ENCODE results near the gene KCNK6.
"Not testable (repeated sequence)": the region's sequence is repeated elsewhere in the genome, so short reads cannot be mapped to it uniquely, and the experiment has no call there.

Gene KCNK6

GRCh38 chr19:38321646-38322196 lies 2.1 kb downstream of the KCNK6 start:
- H3K27ac ChIP-seq: peak overlapping the region; percentile 78; the same call in 1 of the 2 replicates
- H3K4me3 ChIP-seq: peak overlapping the region; percentile 72; the same call in 1 of the 2 replicates
- peaks cover 39% of the 10 kb centered on the region for H3K36me3 ChIP-seq
- peak overlapping the region; percentile 93 for H3K4me2 ChIP-seq
- H4K20me1 ChIP-seq: no peaks in the 10 kb centered on the region
- H3K4me1 ChIP-seq: peaks cover 48% of the 10 kb centered on the region
- peak overlapping the region; percentile 76 for H3K9ac ChIP-seq
- TF ChIP-seq Cebpa-rat (IDR thresholded peaks at IDR 0.05): no peak
- H3K27me3 ChIP-seq: no peaks in the 10 kb centered on the region
- H3K9me3 ChIP-seq: no peaks in the 10 kb centered on the region

GRCh38 chr19:38323291-38323690 lies 3.6 kb downstream of the KCNK6 start:
- Histone ChIP-seq H4K20me1 (no peaks in the 10 kb centered on the region), H3K9ac (0 out of 2 replicates have a peak overlapping the region, but pooled peaks have one; percentile 29), H3K27me3 (no peaks in the 10 kb centered on the region), H3K4me2 (no peak overlapping the region), H3K36me3 (peaks cover 55% of the 10 kb centered on the region), H3K9me3 (no peaks in the 10 kb centered on the region), H3K4me1 (peaks cover 32% of the 10 kb centered on the region), H3K4me3 (no peak overlapping the region), H3K27ac (no peak overlapping the region)
- TF ChIP-seq Cebpa-rat (IDR thresholded peaks at IDR 0.05): no peak

GRCh38 chr19:38324431-38324830 lies 4.8 kb downstream of the KCNK6 start:
- Histone ChIP-seq H3K27ac (no peak overlapping the region), H3K4me3 (no peak overlapping the region), H3K9ac (no peak overlapping the region), H3K4me2 (no peak overlapping the region), H4K20me1 (no peaks in the 10 kb centered on the region), H3K36me3 (peaks cover 65% of the 10 kb centered on the region), H3K9me3 (no peaks in the 10 kb centered on the region), H3K27me3 (no peaks in the 10 kb centered on the region), H3K4me1 (peaks cover 21% of the 10 kb centered on the region)
- TF ChIP-seq Cebpa-rat (IDR thresholded peaks at IDR 0.05): no peak

- Histone ChIP-seq H3K4me1 (peaks cover 3% of the 10 kb centered on the region), H3K27me3 (no peaks in the 10 kb centered on the region), H3K4me3 (no peak overlapping the region), H3K9ac (no peak overlapping the region), H3K27ac (no peak overlapping the region), H3K36me3 (peaks cover 81% of the 10 kb centered on the region), H4K20me1 (no peaks in the 10 kb centered on the region), H3K4me2 (no peak overlapping the region), H3K9me3 (no peaks in the 10 kb centered on the region)
- TF ChIP-seq Cebpa-rat (IDR thresholded peaks at IDR 0.05): no peak
Measured at GRCh38 chr19:38326591-38326990, 6.9 kb downstream of the KCNK6 start.

- H4K20me1 ChIP-seq: no peaks in the 10 kb centered on the region
Measured at GRCh38 chr19:38329651-38330050, 10.0 kb downstream of the KCNK6 start.

GRCh38 chr19:38331728-38332127 lies 12.1 kb downstream of the KCNK6 start:
- no peak overlapping the region for H3K4me3 ChIP-seq
- H3K36me3 ChIP-seq: peaks cover 46% of the 10 kb centered on the region
- H3K9ac ChIP-seq: no peak overlapping the region
- no peak overlapping the region for H3K27ac ChIP-seq
- no peaks in the 10 kb centered on the region for H4K20me1 ChIP-seq
- no peak for TF ChIP-seq Cebpa-rat (IDR thresholded peaks at IDR 0.05)
- H3K4me2 ChIP-seq: no peak overlapping the region
- H3K27me3 ChIP-seq: no peaks in the 10 kb centered on the region
- peaks cover 6% of the 10 kb centered on the region; the same call in 1 of the 2 replicates for H3K4me1 ChIP-seq
- H3K9me3 ChIP-seq: no peaks in the 10 kb centered on the region

More at GRCh38 chr19:38329651-38330050, 10.0 kb downstream of the KCNK6 start:
- H3K27me3 ChIP-seq: no peaks in the 10 kb centered on the region
- no peak for TF ChIP-seq Cebpa-rat (IDR thresholded peaks at IDR 0.05)
- H3K4me2 ChIP-seq: no peak overlapping the region
- no peak overlapping the region for H3K9ac ChIP-seq
- peaks cover 67% of the 10 kb centered on the region for H3K36me3 ChIP-seq
- no peak overlapping the region for H3K4me3 ChIP-seq
- H3K9me3 ChIP-seq: no peaks in the 10 kb centered on the region
- no peak overlapping the region for H3K27ac ChIP-seq
- H3K4me1 ChIP-seq: no peaks in the 10 kb centered on the region

- H3K36me3 ChIP-seq: peaks cover 34% of the 10 kb centered on the region
- H3K9me3 ChIP-seq: no peaks in the 10 kb centered on the region
- H3K27ac ChIP-seq: no peak overlapping the region
- H4K20me1 ChIP-seq: no peaks in the 10 kb centered on the region
- no peak overlapping the region for H3K9ac ChIP-seq
- no peaks in the 10 kb centered on the region for H3K27me3 ChIP-seq
- no peak overlapping the region for H3K4me2 ChIP-seq
- H3K4me1 ChIP-seq: peaks cover 15% of the 10 kb centered on the region
- no peak for TF ChIP-seq Cebpa-rat (IDR thresholded peaks at IDR 0.05)
- H3K4me3 ChIP-seq: no peak overlapping the region
Measured at GRCh38 chr19:38333245-38333644, 13.6 kb downstream of the KCNK6 start.

GRCh38 chr19:38335949-38336637 lies 16.4 kb downstream of the KCNK6 start:
- Histone ChIP-seq H3K4me2 (peak overlapping the region; percentile 94), H3K36me3 (peaks cover 10% of the 10 kb centered on the region), H3K9me3 (no peaks in the 10 kb centered on the region), H3K4me3 (peak overlapping the region; percentile 77), H3K4me1 (peaks cover 15% of the 10 kb centered on the region), H4K20me1 (no peaks in the 10 kb centered on the region), H3K27ac (peak overlapping the region; percentile 72), H3K27me3 (no peaks in the 10 kb centered on the region), H3K9ac (peak overlapping the region; percentile 75)
- no peak for TF ChIP-seq Cebpa-rat (IDR thresholded peaks at IDR 0.05)

- H3K27me3 ChIP-seq: no peaks in the 10 kb centered on the region
- TF ChIP-seq Cebpa-rat (IDR thresholded peaks at IDR 0.05): no peak
- peak overlapping the region; percentile 72 for H3K27ac ChIP-seq
- H3K4me1 ChIP-seq: peaks cover 15% of the 10 kb centered on the region
- no peaks in the 10 kb centered on the region for H3K9me3 ChIP-seq
- peak overlapping the region; percentile 77 for H3K4me3 ChIP-seq
- H3K4me2 ChIP-seq: peak overlapping the region; percentile 94
- peak overlapping the region; percentile 75 for H3K9ac ChIP-seq
- H3K36me3 ChIP-seq: peaks cover 5% of the 10 kb centered on the region; the same call in 1 of the 2 replicates
- no peaks in the 10 kb centered on the region for H4K20me1 ChIP-seq
Measured at GRCh38 chr19:38336638-38337359, 17.2 kb downstream of the KCNK6 start.

- peak overlapping the region; percentile 56; the same call in 1 of the 2 replicates for H3K9ac ChIP-seq
- 0 out of 2 replicates have a peak, but pooled peaks cover 3% of the 10 kb centered on the region for H3K36me3 ChIP-seq
- H3K27ac ChIP-seq: no peak overlapping the region
- no peaks in the 10 kb centered on the region for H3K27me3 ChIP-seq
- peak overlapping the region; percentile 77 for H3K4me3 ChIP-seq
- TF ChIP-seq Cebpa-rat (IDR thresholded peaks at IDR 0.05): no peak
- H3K9me3 ChIP-seq: no peaks in the 10 kb centered on the region
- H3K4me1 ChIP-seq: peaks cover 15% of the 10 kb centered on the region
- peak overlapping the region; percentile 94 for H3K4me2 ChIP-seq
- H4K20me1 ChIP-seq: no peaks in the 10 kb centered on the region
Measured at GRCh38 chr19:38337360-38337653, 17.7 kb downstream of the KCNK6 start.

GRCh38 chr19:38339011-38339410 lies 19.4 kb downstream of the KCNK6 start:
- not testable (repeated sequence) for H4K20me1 ChIP-seq, H3K9me3 ChIP-seq, H3K9ac ChIP-seq, H3K36me3 ChIP-seq, H3K4me2 ChIP-seq, H3K27me3 ChIP-seq, H3K27ac ChIP-seq, H3K4me3 ChIP-seq
- H3K4me1 ChIP-seq: peaks cover 15% of the 10 kb centered on the region
